ENCODE data around the gene DCTN3. TPM values are rescaled to one million over a fixed set of nuclear protein-coding genes. Genes with fewer than 3 reads are reported as not detected.
A peak's percentile ranks its signal among the peaks of the same experiment; 100 is the strongest.

The DCTN3 gene
- 10 to 100 TPM; 81.5 to 84.4 TPM for total RNA-seq
- polyA plus RNA-seq (2013, experiment 1 of 2) = 74.5 TPM
- polyA plus RNA-seq (2013, experiment 2 of 2) = 76.9 TPM
- 8.7 to 36.9 (median 23.7) reads per million in 172 experiments for total RNA-seq

DNA sequence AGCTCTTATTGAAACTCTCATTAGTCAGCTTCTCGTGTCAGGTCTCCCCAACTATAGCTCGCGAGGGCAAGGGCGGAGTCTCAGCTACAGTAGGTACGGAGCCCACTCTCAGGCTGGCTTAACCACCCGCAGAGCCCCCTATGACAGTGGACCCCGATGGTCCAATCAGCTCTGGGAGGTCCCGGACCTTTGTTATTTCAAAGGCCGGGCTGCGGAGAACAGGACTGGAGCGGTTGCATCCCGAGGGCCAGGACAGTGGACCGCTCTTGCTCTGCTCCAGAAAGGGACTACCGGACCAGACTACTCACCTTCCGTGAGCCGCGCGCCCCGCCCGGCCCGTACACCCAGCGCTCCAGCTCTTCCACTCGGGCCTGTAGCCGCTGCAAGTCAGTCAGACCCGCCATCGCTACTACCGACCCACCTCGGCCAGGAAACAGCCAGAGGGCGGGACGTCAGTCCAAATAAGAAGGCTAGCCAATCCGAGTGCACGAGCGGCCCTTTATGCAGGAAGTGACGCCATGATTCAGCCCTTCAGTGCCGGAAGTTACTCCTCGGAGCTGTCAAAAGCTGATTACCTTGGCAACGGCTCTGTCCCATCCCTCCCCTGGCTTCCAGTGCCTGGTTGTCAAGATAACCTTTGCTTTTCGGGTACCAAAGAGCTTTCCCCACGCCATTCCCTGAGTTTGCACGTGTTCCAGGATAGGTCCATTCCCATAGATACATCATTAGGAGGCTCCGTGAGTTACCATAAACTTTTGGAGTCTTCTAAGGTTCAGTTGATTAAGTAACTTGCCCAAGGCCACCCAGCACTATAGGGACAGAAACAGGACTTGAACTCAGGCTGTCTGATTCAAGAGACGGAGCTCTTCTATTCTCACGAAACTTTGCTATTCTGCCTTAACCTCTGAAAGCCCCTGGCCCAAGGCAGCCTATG is at the start of gene DCTN3:
Gene DCTN3 (minus strand): TSS at position 435 of the 934 bp plus-strand sequence. CDS start 31 bp downstream, at position 404.
- Histone ChIP-seq H3K27me3 (ENCODE audit: control insufficient read depth in 1 of 2, insufficient read depth in 2 of 2, low read length in 2 of 2) (peaks cover 36 to 37% of the 10 kb centered on the region in 2 experiments), H3K9me3 (ENCODE audit: control insufficient read depth in 1 of 2, insufficient read depth in 1 of 2, low read length in 2 of 2) (peaks cover 0 to 19% of the 10 kb centered on the region in 2 experiments), H3K27ac (ENCODE audit: low read depth in 1 of 2, low read length in 2 of 2) (peak within 1 kb of the TSS; percentile 33), H3K36me3 (ENCODE audit: insufficient read depth, low read length) (peaks cover 33% of the 10 kb centered on the region), H3K4me1 (ENCODE audit: insufficient read depth, low read length) (peaks cover 36% of the 10 kb centered on the region), H3K4me3 (ENCODE audit: low read length) (peak within 1 kb of the TSS; percentile 86)
- H3K27ac Mint-ChIP-seq = peak within 1 kb of the TSS; percentile 61
- H3K4me3 Mint-ChIP-seq = peak within 1 kb of the TSS; percentile 96
- ChIA-PET POLR2A (interaction anchor here (0.7 to 2.0 kb wide), 10 partner anchors 8 to 164 kb away, joined by 3 to 46 read pairs (median 4); partner anchors contain the start of genes ARID3C, GALT, RPP25L and SIGMAR1), CTCF (interaction anchor here (0.8 to 2.3 kb wide), 4 partner anchors 14 to 55 kb away, joined by 3 to 12 read pairs (median 6); no protein-coding TSS in a partner anchor)
- peaks cover 49% of the 10 kb centered on the region for H3K27me3 Mint-ChIP-seq
- H3K9me3 Mint-ChIP-seq = no peaks in the 10 kb centered on the region
- intact Hi-C loops (cut with DNase I, micrococcal nuclease) = no loop called here
- DNase-seq (peak; percentile 78 to 97 (median 88)), ATAC-seq (ENCODE audit: poor library complexity) (peak; percentile 97)
- TF ChIP-seq, protein P1, sequence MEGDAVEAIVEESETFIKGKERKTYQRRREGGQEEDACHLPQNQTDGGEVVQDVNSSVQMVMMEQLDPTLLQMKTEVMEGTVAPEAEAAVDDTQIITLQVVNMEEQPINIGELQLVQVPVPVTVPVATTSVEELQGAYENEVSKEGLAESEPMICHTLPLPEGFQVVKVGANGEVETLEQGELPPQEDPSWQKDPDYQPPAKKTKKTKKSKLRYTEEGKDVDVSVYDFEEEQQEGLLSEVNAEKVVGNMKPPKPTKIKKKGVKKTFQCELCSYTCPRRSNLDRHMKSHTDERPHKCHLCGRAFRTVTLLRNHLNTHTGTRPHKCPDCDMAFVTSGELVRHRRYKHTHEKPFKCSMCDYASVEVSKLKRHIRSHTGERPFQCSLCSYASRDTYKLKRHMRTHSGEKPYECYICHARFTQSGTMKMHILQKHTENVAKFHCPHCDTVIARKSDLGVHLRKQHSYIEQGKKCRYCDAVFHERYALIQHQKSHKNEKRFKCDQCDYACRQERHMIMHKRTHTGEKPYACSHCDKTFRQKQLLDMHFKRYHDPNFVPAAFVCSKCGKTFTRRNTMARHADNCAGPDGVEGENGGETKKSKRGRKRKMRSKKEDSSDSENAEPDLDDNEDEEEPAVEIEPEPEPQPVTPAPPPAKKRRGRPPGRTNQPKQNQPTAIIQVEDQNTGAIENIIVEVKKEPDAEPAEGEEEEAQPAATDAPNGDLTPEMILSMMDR (IDR thresholded peaks at IDR 0.05) = no peak
- H3K36me3 Mint-ChIP-seq (ENCODE audit: low read depth) = peaks cover 39% of the 10 kb centered on the region
- peaks cover 33% of the 10 kb centered on the region for H3K4me1 Mint-ChIP-seq (ENCODE audit: low read depth)

DNA sequence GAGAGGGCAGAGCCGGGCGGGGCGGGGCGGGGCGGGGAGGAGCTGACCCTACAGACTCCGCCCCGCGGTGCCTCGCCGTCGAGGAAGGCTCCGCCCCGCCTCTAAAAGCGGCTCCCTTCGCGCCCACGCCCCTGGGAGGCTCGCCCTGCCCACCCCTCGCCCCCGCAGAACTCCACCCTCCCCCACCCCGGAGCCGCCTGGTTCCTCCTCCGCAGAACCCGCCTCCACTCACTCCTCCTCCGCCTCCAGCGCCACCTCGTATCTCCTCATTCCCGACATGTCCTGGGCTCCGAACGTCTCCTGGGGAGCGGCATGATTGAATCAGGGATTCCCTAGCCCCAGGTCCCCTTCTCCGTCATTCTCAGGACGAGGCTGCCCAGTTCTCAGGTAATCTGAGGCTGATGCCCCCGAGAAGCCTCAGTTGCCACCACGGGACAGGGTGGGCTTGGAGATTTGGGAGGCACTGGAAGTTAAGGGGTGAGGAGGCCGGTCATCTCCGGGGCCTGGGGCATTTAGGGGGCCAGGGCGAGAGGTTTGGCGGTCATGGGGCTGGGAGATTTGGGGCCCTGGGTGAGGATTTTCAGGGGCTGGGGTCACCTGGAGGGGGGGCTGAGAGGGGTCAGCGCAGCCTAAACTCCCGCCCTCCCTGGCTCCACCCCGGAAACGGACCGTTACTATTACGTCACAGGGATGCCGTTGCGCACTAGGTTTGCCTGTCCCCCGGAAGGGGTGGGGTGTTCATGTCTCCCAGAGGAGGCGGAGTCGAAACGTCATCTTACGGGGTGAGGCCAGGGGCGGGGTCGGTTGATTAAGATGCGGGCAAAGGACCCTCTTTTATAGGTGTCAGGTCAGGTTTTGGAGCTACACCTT is 45.3 kb upstream of the DCTN3 start:
- Histone ChIP-seq H3K4me1 (ENCODE audit: insufficient read depth, low read length) (peaks cover 55% of the 10 kb centered on the region), H3K4me3 (ENCODE audit: low read length) (peak overlapping the region; percentile 90), H3K27ac (ENCODE audit: low read depth in 1 of 2, low read length in 2 of 2) (peak overlapping the region; percentile 95 to 99), H3K36me3 (ENCODE audit: insufficient read depth, low read length) (peaks cover 16% of the 10 kb centered on the region), H3K9me3 (ENCODE audit: control insufficient read depth in 1 of 2, insufficient read depth in 1 of 2, low read length in 2 of 2) (peaks cover 3 to 10% of the 10 kb centered on the region in 2 experiments), H3K27me3 (ENCODE audit: control insufficient read depth in 1 of 2, insufficient read depth in 2 of 2, low read length in 2 of 2) (no peaks in the 10 kb centered on the region)
- Mint-ChIP-seq H3K27me3 (no peaks in the 10 kb centered on the region), H3K4me3 (peak overlapping the region; percentile 97), H3K4me1 (ENCODE audit: low read depth) (peaks cover 52% of the 10 kb centered on the region), H3K36me3 (ENCODE audit: low read depth) (peaks cover 57% of the 10 kb centered on the region), H3K27ac (peak overlapping the region; percentile 99), H3K9me3 (peaks cover 5% of the 10 kb centered on the region)
- CTCF ChIA-PET = interaction anchor here (0.8 to 6.7 kb wide), 5 partner anchors 18 to 37 kb away, joined by 3 to 57 read pairs (median 5); partner anchors contain the start of gene GALT
- intact Hi-C loops (cut with DNase I, micrococcal nuclease) = loop anchor here in 1 of 2 experiments (2.0 to 5.0 kb wide), 5 partner anchors 35 to 437 kb away; partner anchors contain the start of genes DNAI1, DNAJB5, FAM219A and RPP25L
- TF ChIP-seq, protein P1 (IDR thresholded peaks at IDR 0.05) = no peak
- POLR2A ChIA-PET = interaction anchor here (0.6 to 4.7 kb wide), 10 partner anchors 9 to 451 kb away, joined by 3 to 54 read pairs (median 6); partner anchors contain the start of genes DCTN3, DNAI1, FAM219A and GALT
- ATAC-seq (ENCODE audit: poor library complexity) = peak; percentile 79
- DNase-seq = peak; percentile 81 to 97 (median 88)

All from CD4-positive, alpha-beta T cell (primary cell).